ENCODE data around the gene PCSK4. TPM values are rescaled to one million over a fixed set of nuclear protein-coding genes. Genes with fewer than 3 reads are reported as not detected.
A peak's percentile ranks its signal among the peaks of the same experiment; 100 is the strongest.

PCSK4 gene
- total and polyA plus RNA-seq, 2 of the 13 experiments (the other 11 are each of a cell fraction or from before 2014, with no cell fraction given): 2.0 to 2.7 TPM

- FAIRE-seq (no peak), DNase-seq (ENCODE audit: low spot score) (no peak), ATAC-seq (no peak)
- intact Hi-C loops (cut with micrococcal nuclease; ENCODE audit: unreplicated experiment): no loop called here
- H3K9ac ChIP-seq (ENCODE audit: insufficient read depth, low read depth, low read length): no peak overlapping the region
- no peak overlapping the region for H3K4me3 ChIP-seq (replicated peaks in 1 of 3; ENCODE audit: insufficient read depth in 1 of 3, low read depth in 2 of 3, low read length in 3 of 3)
- H3K4me2 ChIP-seq (ENCODE audit: low read depth, low read length): no peak overlapping the region
- peaks cover 58% of the 10 kb centered on the region for H3K4me1 ChIP-seq (ENCODE audit: insufficient read depth, low read length)
- ChIA-PET CTCF (ENCODE audit: low intra/inter-chr PET ratio, low total read pairs) (no interaction called here), POLR2A (no interaction called here)
- no peaks in the 10 kb centered on the region for H3K27me3 ChIP-seq (ENCODE audit: control insufficient read depth in 1 of 2, insufficient read depth in 2 of 2, low read length in 2 of 2)
- no peaks in the 10 kb centered on the region for H3K36me3 ChIP-seq (replicated peaks in 1 of 2; ENCODE audit: control insufficient read depth in 1 of 2, insufficient read depth in 2 of 2, low read length in 2 of 2)
- no peak overlapping the region for H3K27ac ChIP-seq (ENCODE audit: extremely low read length, insufficient read depth, low read length)
- H3K79me2 ChIP-seq (ENCODE audit: insufficient read depth, low read length): peaks cover 6% of the 10 kb centered on the region
- no peaks in the 10 kb centered on the region for H4K20me1 ChIP-seq (ENCODE audit: insufficient read depth, low read length)
- no TSS peak for BruUV-seq (replicated peaks)
- no peaks in the 10 kb centered on the region for H3K9me3 ChIP-seq (ENCODE audit: low read length)
- H2AFZ ChIP-seq (ENCODE audit: low read length): no peak overlapping the region
- in situ Hi-C loops (cut with HindIII; ENCODE audit: extremely low pct_ligation_motif_present, low pct_unique_long_range_greater_than_20kb): no loop called here
- 95% methylated on average over 35 of the region's 40 CpGs for WGBS (ENCODE audit: low lambda C conversion rate)
- TF ChIP-seq GLI4 (CRISPR knock-in tag; IDR thresholded peaks at IDR 0.05; ENCODE audit: borderline replicate concordance) (no peak), HNF4A (CRISPR knock-in tag; IDR thresholded peaks at IDR 0.05) (no peak), ZNF740 (CRISPR knock-in tag; IDR thresholded peaks at IDR 0.05) (no peak), HINFP (CRISPR knock-in tag; IDR thresholded peaks at IDR 0.05; ENCODE audit: low read depth) (no peak), TAF1 (CRISPR knock-in tag; IDR thresholded peaks at IDR 0.05) (no peak), ZSCAN31 (CRISPR knock-in tag; IDR thresholded peaks at IDR 0.05; ENCODE audit: low read depth) (no peak), ZBTB42 (CRISPR knock-in tag; IDR thresholded peaks at IDR 0.05) (no peak), CSRNP2 (CRISPR knock-in tag; conservative IDR thresholded peaks at IDR 0.05; ENCODE audit: low read depth) (no peak), ZSCAN22 (CRISPR knock-in tag; IDR thresholded peaks at IDR 0.05) (peak; percentile 99), AKAP8 (CRISPR knock-in tag; IDR thresholded peaks at IDR 0.05) (no peak), CREBL2 (CRISPR knock-in tag; IDR thresholded peaks at IDR 0.05; ENCODE audit: borderline replicate concordance) (no peak), NCOA2 (CRISPR knock-in tag; IDR thresholded peaks at IDR 0.05) (no peak), FOXO4 (CRISPR knock-in tag; conservative IDR thresholded peaks at IDR 0.05) (0 out of 2 replicates have a peak, but pooled peaks have one; percentile 36), HDAC1 (CRISPR knock-in tag; IDR thresholded peaks at IDR 0.05) (no peak), HOXA9 (CRISPR knock-in tag; IDR thresholded peaks at IDR 0.05; ENCODE audit: borderline replicate concordance) (peak; percentile 42; the same call in 1 of the 2 replicates), ZSCAN5A (CRISPR knock-in tag; IDR thresholded peaks at IDR 0.05; ENCODE audit: borderline replicate concordance) (no peak), AGO1 (IDR thresholded peaks at IDR 0.05; ENCODE audit: low read depth, low read length, poor library complexity, severe bottlenecking) (peak; percentile 72)
Measured at GRCh38 chr19:1495799-1496713, 5.9 kb upstream of the PCSK4 start.

Measured in HepG2 (cell line).